Liver (tissue), 3 donors: ENCODE measurements around the gene MAPK7.

Experiments
- JUND ChIP-seq, 2 donors: IDR thresholded peaks; 2 replicates each; pipeline ENCODE4 v1.6.1; 2016; ENCODE audit warnings: antibody characterized with exemption in 2 of 2
- NR2F2 ChIP-seq: IDR thresholded peaks from 2 replicates; pipeline ENCODE4 v1.6.1; 2016; ENCODE audit warnings: antibody characterized with exemption
- RXRA ChIP-seq, 2 donors: IDR thresholded peaks; 2 replicates each; pipeline ENCODE4 v1.6.1; 2017 to 2018; ENCODE audit warnings: antibody characterized with exemption in 2 of 2, mild to moderate bottlenecking in 1 of 2
- TAF1 ChIP-seq: conservative IDR thresholded peaks from 2 replicates; pipeline ENCODE4 v1.6.1; 2016; ENCODE audit warnings: antibody characterized with exemption, mild to moderate bottlenecking
- YY1 ChIP-seq: IDR thresholded peaks from 2 replicates; pipeline ENCODE4 v1.6.1; 2016; ENCODE audit warnings: antibody characterized with exemption, mild to moderate bottlenecking
- TF ChIP-seq, protein P1 (sequence below): fragments of 150-350 bp; IDR thresholded peaks from 2 replicates; pipeline ENCODE4 v1.5.1; 2017; ENCODE audit warnings: improper control_type of control experiment, low read depth, low read length; ENCODE audit not compliant: missing input control
- TF ChIP-seq, protein P2 (sequence below): IDR thresholded peaks from 2 replicates; pipeline ENCODE4 v1.6.1; 2016; ENCODE audit warnings: antibody characterized with exemption, mild to moderate bottlenecking
- donor health status: healthy.
- donor health status: healthy.

DNA sequence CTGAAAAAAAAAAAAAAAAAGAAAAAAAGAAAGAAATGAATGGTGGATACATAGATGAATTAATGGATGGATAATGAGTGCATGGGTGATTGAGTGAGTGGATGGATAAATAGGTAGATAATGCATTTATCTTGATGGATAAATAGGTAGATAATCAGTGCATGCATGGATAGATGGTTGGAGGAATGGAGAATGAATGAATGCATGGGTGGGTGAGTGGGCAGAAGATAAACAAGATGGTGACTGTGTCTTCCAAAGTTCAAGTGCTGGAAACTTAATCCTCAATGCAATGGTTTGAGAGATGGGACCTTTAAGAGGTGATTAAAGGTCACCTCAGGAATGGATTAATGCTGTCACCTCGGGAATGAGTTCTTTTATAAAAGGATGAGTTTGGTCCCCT is 26.0 kb downstream of the MAPK7 start:
- TF ChIP-seq YY1 (no peak), JUND (IDR thresholded peaks at IDR 0.05) (no peak), NR2F2 (no peak), TAF1 (no peak), RXRA (IDR thresholded peaks at IDR 0.05) (no peak)
- TF ChIP-seq, protein P1, sequence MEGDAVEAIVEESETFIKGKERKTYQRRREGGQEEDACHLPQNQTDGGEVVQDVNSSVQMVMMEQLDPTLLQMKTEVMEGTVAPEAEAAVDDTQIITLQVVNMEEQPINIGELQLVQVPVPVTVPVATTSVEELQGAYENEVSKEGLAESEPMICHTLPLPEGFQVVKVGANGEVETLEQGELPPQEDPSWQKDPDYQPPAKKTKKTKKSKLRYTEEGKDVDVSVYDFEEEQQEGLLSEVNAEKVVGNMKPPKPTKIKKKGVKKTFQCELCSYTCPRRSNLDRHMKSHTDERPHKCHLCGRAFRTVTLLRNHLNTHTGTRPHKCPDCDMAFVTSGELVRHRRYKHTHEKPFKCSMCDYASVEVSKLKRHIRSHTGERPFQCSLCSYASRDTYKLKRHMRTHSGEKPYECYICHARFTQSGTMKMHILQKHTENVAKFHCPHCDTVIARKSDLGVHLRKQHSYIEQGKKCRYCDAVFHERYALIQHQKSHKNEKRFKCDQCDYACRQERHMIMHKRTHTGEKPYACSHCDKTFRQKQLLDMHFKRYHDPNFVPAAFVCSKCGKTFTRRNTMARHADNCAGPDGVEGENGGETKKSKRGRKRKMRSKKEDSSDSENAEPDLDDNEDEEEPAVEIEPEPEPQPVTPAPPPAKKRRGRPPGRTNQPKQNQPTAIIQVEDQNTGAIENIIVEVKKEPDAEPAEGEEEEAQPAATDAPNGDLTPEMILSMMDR: no peak
- TF ChIP-seq, protein P2, sequence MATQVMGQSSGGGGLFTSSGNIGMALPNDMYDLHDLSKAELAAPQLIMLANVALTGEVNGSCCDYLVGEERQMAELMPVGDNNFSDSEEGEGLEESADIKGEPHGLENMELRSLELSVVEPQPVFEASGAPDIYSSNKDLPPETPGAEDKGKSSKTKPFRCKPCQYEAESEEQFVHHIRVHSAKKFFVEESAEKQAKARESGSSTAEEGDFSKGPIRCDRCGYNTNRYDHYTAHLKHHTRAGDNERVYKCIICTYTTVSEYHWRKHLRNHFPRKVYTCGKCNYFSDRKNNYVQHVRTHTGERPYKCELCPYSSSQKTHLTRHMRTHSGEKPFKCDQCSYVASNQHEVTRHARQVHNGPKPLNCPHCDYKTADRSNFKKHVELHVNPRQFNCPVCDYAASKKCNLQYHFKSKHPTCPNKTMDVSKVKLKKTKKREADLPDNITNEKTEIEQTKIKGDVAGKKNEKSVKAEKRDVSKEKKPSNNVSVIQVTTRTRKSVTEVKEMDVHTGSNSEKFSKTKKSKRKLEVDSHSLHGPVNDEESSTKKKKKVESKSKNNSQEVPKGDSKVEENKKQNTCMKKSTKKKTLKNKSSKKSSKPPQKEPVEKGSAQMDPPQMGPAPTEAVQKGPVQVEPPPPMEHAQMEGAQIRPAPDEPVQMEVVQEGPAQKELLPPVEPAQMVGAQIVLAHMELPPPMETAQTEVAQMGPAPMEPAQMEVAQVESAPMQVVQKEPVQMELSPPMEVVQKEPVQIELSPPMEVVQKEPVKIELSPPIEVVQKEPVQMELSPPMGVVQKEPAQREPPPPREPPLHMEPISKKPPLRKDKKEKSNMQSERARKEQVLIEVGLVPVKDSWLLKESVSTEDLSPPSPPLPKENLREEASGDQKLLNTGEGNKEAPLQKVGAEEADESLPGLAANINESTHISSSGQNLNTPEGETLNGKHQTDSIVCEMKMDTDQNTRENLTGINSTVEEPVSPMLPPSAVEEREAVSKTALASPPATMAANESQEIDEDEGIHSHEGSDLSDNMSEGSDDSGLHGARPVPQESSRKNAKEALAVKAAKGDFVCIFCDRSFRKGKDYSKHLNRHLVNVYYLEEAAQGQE: no peak
